Measurements from ENCODE around the gene SCCPDH.
"Not testable (repeated sequence)": the region's sequence is repeated elsewhere in the genome, so short reads cannot be mapped to it uniquely, and the experiment has no call there.

The SCCPDH gene

GRCh38 chr1:246705368-246705767, 18.8 kb upstream of the SCCPDH start:
- no peak for DNase-seq (ENCODE audit: low read depth in 2 of 2)

DNA sequence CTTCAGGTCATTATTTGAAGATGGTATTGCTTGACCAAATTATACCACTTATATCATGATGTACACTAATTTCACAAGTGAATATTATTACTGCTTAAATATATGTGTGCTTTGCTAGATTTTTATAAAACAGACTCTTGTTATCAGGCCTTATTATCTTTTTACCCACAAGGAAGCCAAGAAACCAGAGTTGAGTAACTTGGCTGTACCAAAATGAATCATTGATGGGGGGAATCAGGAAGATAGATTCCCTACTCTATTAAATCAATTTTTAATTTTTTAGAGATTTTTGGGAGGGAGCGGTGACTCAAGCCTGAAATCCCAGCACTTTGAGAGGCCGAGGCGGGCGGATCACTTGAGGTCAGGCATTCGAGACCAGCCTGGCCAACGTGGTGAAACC, 16.0 kb upstream of the SCCPDH start:
- no peak for DNase-seq (ENCODE audit: low read depth in 2 of 2)

GRCh38 chr1:246709196-246709595, 15.0 kb upstream of the SCCPDH start:
- DNase-seq (ENCODE audit: low read depth in 2 of 2) = no peak

GRCh38 chr1:246709835-246710234, 14.4 kb upstream of the SCCPDH start:
- no peak for DNase-seq (ENCODE audit: low read depth in 2 of 2)

DNA sequence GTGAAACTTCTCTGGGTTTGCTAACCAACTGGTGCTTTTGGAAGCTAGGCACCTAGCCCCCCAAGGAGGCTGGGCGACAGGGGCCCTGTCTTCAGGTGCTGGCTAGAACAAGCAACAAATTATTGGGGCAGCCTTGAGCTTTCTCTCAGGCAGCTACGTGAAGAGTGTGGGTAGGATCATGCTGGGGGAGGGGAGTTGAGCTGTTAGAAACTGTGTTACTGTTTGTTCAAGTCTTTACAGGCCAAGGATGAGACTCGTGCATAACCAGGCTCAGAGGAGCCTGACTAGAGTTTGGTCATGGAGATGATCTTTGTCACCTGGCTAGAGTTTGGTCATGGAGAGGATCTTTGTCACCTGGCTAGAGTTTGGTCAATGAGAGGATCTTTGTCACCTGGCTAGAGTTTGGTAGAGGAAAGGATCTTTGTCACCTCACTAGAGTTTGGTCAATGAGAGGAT, 12.6 kb upstream of the SCCPDH start:
- no peak for DNase-seq (ENCODE audit: low read depth in 2 of 2)

- not testable (repeated sequence) for DNase-seq (ENCODE audit: low read depth in 2 of 2)
Measured at GRCh38 chr1:246712428-246712827, 11.8 kb upstream of the SCCPDH start.

DNA sequence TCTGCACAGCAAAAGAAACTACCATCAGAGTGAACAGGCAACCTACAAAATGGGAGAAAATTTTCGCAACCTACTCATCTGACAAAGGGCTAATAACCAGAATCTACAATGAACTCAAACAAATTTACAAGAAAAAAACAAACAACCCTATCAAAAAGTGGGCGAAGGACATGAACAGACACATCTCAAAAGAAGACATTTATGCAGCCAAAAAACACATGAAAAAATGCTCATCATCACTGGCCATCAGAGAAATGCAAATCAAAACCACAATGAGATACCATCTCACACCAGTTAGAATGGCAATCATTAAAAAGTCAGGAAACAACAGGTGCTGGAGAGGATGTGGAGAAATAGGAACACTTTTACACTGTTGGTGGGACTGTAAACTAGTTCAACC, 4.8 kb upstream of the SCCPDH start:
- DNase-seq (ENCODE audit: low read depth in 2 of 2) = not testable (repeated sequence)

DNA sequence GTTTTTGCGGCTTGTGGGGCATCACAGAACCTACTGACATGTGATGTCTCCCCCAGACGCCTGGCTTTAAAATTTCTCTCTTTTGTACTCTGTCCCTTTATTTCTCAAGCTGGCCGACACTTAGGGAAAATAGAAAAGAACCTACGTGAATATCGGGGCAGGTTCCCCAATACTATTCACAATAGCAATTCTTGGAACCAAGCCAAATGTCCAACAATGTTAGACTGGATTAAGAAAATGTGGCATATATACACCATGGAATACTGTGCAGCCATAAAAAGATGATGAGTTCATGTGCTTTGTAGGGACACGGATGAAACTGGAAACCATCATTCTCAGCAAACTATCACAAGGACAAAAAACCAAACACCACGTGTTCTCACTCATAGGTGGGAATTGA, 3.4 kb upstream of the SCCPDH start:
- DNase-seq (ENCODE audit: low read depth in 2 of 2) = not testable (repeated sequence)

DNA sequence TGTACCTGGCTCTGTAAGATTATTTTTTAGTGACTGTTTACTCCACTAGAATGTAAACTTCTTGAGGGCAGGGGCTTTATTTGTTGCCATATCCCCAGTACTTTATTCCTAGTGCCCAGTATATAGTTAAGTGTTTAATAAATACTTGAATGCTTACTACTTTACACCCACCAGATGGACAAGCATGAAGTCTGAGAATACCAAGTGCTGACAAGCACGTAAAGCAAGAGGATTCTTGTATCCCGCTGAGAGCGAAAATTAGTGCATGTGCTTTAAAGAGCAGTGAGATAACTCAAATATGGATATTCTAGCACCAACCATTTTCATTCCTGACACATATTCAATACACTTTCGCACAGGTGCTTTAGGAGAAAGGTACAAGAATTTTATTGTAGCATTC, 1.5 kb upstream of the SCCPDH start:
- no peak for DNase-seq (ENCODE audit: low read depth in 2 of 2)

DNA sequence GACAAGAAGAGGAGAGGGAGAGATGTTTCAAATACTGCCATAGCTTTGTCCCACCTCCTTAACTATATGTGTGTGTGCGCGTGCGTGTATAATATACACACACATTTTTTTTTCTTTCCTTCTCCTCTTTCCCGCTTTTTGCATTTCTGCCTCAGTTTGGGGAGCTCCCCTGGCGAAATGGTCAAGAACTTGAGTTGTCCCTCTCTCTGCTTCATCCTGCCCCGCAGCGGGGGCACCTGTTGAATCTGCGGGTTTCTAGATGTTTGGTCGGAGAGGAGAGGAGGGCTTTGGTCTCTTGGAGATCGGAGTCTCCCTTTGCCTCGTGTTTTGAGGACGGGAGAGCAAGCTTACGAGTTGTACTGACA, 504 bp downstream of the SCCPDH start:
- no peak for DNase-seq (ENCODE audit: low read depth in 2 of 2)

GRCh38 chr1:246725191-246725590, 982 bp downstream of the SCCPDH start:
- no peak for DNase-seq (ENCODE audit: low read depth in 2 of 2)

- no peak for DNase-seq (ENCODE audit: low read depth in 2 of 2)
Measured at GRCh38 chr1:246726255-246726679, 2.1 kb downstream of the SCCPDH start.

DNA sequence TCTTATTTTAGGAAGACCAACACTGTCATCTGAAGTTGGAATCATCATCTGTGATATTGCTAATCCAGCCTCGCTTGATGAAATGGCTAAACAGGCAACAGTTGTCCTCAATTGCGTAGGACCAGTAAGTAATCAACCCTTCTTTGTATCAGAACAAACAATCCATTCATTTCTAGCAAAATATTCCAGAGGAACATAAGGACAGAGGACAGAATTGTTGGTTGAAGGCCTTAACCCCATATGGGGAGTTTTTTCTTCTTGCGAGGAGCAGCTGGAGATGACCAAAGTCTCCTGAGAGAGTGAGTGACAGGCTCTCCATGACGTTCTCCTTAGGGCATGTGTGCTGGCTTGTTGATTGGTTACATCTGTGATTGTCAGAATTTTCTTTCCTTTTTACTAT, 2.7 kb downstream of the SCCPDH start:
- no peak for DNase-seq (ENCODE audit: low read depth in 2 of 2)

DNA sequence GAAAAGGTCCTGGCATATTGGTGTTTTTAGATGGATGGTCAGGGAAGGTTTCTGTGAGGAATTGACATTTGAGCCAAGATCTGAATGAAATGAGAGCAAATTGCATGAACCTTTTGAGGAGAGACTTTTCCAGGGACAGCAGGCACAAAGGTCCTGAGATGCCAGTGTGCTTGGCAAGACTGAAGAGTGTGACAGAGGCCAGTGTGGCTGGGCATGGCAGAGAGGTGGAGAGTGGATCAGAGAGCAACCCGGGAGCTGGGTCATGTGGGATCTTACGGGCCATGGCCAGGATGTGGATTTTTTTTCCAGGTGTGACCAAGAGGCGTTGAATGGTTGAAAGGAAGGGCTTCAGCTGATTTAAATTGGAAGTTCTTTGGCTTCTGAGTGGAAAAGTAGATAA, 3.4 kb downstream of the SCCPDH start:
- no peak for DNase-seq (ENCODE audit: low read depth in 2 of 2)

DNA sequence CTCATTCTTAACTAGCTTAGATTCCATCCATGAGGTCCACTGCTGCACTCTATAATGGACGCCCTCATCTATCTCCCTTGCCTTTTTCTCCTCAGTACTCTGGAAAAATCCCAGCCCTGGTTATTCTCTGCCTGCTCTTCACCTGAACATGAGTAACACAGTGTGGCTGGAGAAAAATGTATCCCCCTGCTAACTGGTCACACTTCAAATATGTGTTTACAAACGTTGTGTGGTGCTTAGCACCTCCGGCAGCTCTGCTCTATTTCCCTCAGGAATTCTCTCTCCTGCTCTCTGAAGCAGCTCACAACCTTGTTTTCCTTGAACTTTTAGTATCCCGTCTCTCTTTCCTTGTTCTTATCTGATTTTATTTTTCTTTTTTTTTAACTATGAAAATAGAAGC, 4.1 kb downstream of the SCCPDH start:
- no peak for DNase-seq (ENCODE audit: low read depth in 2 of 2)

DNA sequence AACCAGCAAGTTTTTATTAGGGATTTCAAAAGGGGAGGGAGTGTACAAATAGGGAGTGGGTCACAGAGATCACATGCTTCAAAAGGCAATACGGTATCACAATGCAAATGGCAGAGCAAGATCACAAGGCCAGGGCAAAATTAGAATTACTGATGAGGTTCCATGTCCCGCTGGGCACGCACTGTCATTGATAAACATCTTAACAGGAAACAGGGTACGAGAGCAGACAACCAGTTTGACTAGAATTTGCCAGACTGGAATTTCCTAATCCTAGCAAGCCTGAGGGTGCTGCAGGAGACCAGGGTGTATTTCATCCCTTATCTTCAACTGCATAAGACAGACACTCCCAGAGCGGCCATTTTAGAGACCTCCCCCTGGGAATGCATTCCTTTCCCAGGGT, 4.8 kb downstream of the SCCPDH start:
- DNase-seq (ENCODE audit: low read depth in 2 of 2) = not testable (repeated sequence)

GRCh38 chr1:246730839-246731238, 6.6 kb downstream of the SCCPDH start:
- DNase-seq (ENCODE audit: low read depth in 2 of 2) = no peak

GRCh38 chr1:246731873-246732272, 7.7 kb downstream of the SCCPDH start:
- DNase-seq (ENCODE audit: low read depth in 2 of 2) = not testable (repeated sequence)

DNA sequence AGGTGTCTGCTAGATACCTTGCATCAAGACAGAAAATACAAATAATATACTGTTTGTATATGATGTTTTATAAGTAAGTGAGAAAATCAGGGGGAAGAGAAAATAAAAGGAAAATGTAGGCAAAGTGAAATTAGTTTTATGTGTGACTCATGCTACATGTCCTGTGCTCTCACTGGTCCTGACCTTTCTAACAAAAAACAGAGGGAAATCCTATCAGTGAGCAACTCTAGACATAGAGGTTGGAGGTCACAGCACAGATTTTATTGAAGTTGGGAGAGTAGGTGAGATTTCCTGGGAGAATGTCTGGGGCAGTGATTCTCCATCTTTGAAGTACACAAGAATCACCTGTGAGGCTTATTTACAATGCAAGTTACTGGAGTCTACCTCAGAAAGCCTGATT, 9.5 kb downstream of the SCCPDH start:
- DNase-seq (ENCODE audit: low read depth in 2 of 2) = no peak

- no peak for DNase-seq (ENCODE audit: low read depth in 2 of 2)
Measured at GRCh38 chr1:246734866-246735265, 10.7 kb downstream of the SCCPDH start.

DNA sequence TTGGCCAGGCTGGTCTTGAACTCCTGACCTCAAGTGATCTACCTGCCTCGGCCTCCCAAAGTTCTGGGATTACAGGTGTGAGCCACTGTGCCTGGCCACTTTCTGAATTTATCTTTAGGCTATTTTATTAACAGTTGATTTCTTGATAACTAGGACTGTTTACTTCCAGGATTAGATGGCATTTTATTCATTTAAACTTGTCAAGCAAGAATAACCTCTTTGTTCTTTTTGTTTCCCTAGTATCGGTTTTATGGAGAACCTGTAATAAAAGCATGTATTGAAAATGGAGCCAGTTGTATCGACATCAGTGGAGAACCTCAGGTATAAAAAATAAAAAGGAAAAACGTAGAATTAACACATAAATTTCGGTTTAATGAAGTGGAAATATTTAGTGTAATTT, 11.5 kb downstream of the SCCPDH start:
- no peak for DNase-seq (ENCODE audit: low read depth in 2 of 2)

DNA sequence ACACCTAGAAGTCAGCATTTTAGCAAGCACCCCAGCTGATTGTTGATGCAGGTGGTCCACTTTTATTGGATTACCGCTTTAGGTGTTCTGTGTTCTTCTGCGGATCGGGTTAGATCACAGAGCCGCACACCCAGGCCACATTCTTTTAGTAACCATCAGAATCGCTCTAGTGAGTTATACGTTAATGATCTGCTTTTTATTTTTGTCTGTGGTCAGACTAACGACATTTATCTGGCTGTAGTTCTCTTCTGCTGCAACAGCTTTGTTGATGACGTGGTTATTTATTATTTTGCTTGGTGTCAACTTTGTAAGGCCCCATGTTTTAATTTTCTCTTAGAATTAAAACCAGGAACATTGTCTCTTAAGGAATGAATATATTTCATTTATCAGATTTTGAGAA, 18.2 kb downstream of the SCCPDH start:
- no peak for DNase-seq (ENCODE audit: low read depth in 2 of 2)

GRCh38 chr1:246746155-246746554, 21.9 kb downstream of the SCCPDH start:
- DNase-seq (ENCODE audit: low read depth in 2 of 2) = not testable (repeated sequence)

DNA sequence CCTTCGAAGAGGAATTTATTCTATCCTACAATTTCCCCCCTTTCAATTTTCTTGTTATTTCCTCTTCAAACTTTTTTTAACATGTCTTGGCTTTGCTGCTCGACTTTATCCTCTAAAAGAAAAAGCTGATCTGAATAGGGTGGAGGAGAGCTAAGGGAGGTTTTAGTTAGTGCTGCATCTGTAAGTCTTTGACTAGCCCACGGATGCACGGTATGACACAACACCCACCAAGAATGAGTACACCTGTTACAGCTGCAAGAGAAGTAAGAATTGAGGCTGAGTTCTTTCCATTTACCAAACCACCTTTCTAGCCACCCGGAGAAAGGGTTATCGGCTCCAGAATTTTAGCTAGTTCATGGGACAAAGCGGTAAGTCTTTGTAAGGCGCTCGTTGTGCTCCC, 23.8 kb downstream of the SCCPDH start:
- no peak for DNase-seq (ENCODE audit: low read depth in 2 of 2)

- DNase-seq (ENCODE audit: low read depth in 2 of 2) = no peak
Measured at GRCh38 chr1:246748867-246749266, 24.7 kb downstream of the SCCPDH start.
